Mesendoderm (in vitro differentiated cells): ENCODE data around the gene CDK5RAP2.

Experiments
- DNase-seq: peaks from one replicate; pipeline ENCODE4 v3.0.0; 2013
- H2AK5ac ChIP-seq: 2 replicates; pipeline ENCODE4 v1.6.1; 2013; ENCODE audit warnings: low read length, inconsistent platforms
- H2BK120ac ChIP-seq: 2 replicates; pipeline ENCODE4 v1.6.1; 2013; ENCODE audit warnings: low read depth, mild to moderate bottlenecking, low read length, moderate library complexity, mixed read lengths
- H2BK15ac ChIP-seq: replicated peaks from 2 replicates; pipeline ENCODE4 v1.6.1; 2013; ENCODE audit warnings: low read depth, mild to moderate bottlenecking, moderate library complexity
- H2BK5ac ChIP-seq: 2 replicates; pipeline ENCODE4 v1.6.1; 2013; ENCODE audit warnings: low read length, inconsistent platforms
- H3K18ac ChIP-seq: 2 replicates; pipeline ENCODE4 v1.6.1; 2013; ENCODE audit warnings: mild to moderate bottlenecking, low read length, mixed read lengths
- H3K23ac ChIP-seq: one replicate; pipeline ENCODE4 v1.6.1; 2013; ENCODE audit warnings: low read length
- H3K27ac ChIP-seq: 2 replicates; pipeline ENCODE4 v1.5.1; 2013; ENCODE audit warnings: low read depth, mild to moderate bottlenecking, inconsistent platforms, low read length, moderate library complexity
- H3K27me3 ChIP-seq: 2 replicates; pipeline ENCODE4 v1.6.1; 2013; ENCODE audit warnings: low read length, control low read depth, mild to moderate bottlenecking, inconsistent platforms; ENCODE audit not compliant: insufficient read depth, poor library complexity
- H3K36me3 ChIP-seq: 2 replicates; pipeline ENCODE4 v1.6.1; 2013; ENCODE audit warnings: low read length, inconsistent platforms; ENCODE audit not compliant: control insufficient read depth, insufficient read depth
- H3K4ac ChIP-seq: one replicate; pipeline ENCODE4 v1.6.1; 2013; ENCODE audit warnings: low read depth, mild to moderate bottlenecking, low read length, moderate library complexity
- H3K4me1 ChIP-seq: 2 replicates; pipeline ENCODE4 v1.6.1; 2013; ENCODE audit warnings: low read depth, low read length, inconsistent platforms; ENCODE audit not compliant: control insufficient read depth
- H3K4me2 ChIP-seq: 2 replicates; pipeline ENCODE4 v1.6.1; 2013; ENCODE audit warnings: low read length
- H3K4me3 ChIP-seq: 2 replicates; pipeline ENCODE4 v1.5.1; 2013; ENCODE audit warnings: mild to moderate bottlenecking, low read length
- H3K56ac ChIP-seq: one replicate; pipeline ENCODE4 v1.6.1; 2013; ENCODE audit warnings: low read length
- H3K79me1 ChIP-seq: 2 replicates; pipeline ENCODE4 v1.6.1; 2013; ENCODE audit warnings: low read length, inconsistent platforms
- H3K79me2 ChIP-seq: 2 replicates; pipeline ENCODE4 v1.6.1; 2013; ENCODE audit warnings: mild to moderate bottlenecking, low read length; ENCODE audit not compliant: control insufficient read depth, insufficient read depth
- H3K9ac ChIP-seq: 2 replicates; pipeline ENCODE4 v1.6.1; 2013; ENCODE audit warnings: low read length, inconsistent platforms
- H4K5ac ChIP-seq: one replicate; pipeline ENCODE4 v1.6.1; 2013; ENCODE audit warnings: low read length
- H4K8ac ChIP-seq: one replicate; pipeline ENCODE4 v1.6.1; 2013; ENCODE audit warnings: low read depth, mild to moderate bottlenecking, control low read depth, low read length, moderate library complexity
- WGBS: extraction: QIAGEN DNeasy Blood & Tissue Kit; methylation state at CpG from one replicate; pipeline ENCODE4 v1.1.7; 2013; ENCODE audit warnings: low lambda C conversion rate, missing lambda C conversion rate; ENCODE audit not compliant: insufficient coverage; ENCODE audit errors: extremely low coverage; 5-methylcytosine and 5-hydroxymethylcytosine counted together

CDK5RAP2 gene

DNA sequence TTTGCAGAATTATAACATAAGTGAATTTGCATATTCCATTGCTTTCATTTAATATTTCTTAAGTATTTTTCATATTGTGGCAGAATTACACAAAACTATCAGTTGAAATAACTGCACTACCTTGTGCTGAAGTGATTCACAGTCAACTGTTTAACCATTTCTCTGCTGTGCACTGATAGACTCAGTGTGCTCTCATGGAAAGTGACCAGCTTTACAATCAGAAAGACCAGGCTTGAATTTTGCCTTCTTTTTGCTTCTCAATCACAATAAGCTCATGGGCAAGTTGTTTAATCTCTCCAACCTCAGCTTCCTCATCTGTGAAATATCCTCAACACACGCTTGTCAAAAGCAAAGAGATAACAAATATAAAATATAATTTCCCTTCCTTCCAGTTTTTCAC lies 18.3 kb downstream of the CDK5RAP2 start:
- DNase-seq: no peak
- peaks cover 5% of the 10 kb centered on the region for H3K36me3 ChIP-seq
- WGBS: no CpG with 5 or more reads among the region's 1 CpG
- peaks cover 9% of the 10 kb centered on the region for H3K79me2 ChIP-seq
- no peaks in the 10 kb centered on the region for H3K4me1 ChIP-seq
- H3K4me2 ChIP-seq: no peak overlapping the region
- no peak overlapping the region for H2BK120ac ChIP-seq
- no peak overlapping the region for H3K56ac ChIP-seq
- no peak overlapping the region for H3K18ac ChIP-seq
- H4K5ac ChIP-seq: no peak overlapping the region
- H2BK5ac ChIP-seq: no peak overlapping the region
- no peak overlapping the region for H2BK15ac ChIP-seq
- H3K4ac ChIP-seq: no peak overlapping the region
- H3K27me3 ChIP-seq: no peaks in the 10 kb centered on the region
- H3K23ac ChIP-seq: no peak overlapping the region
- no peak overlapping the region for H3K27ac ChIP-seq
- H3K9ac ChIP-seq: no peak overlapping the region
- no peak overlapping the region for H4K8ac ChIP-seq
- H3K4me3 ChIP-seq: no peak overlapping the region
- peaks cover 10% of the 10 kb centered on the region for H3K79me1 ChIP-seq
- H2AK5ac ChIP-seq: no peak overlapping the region

DNA sequence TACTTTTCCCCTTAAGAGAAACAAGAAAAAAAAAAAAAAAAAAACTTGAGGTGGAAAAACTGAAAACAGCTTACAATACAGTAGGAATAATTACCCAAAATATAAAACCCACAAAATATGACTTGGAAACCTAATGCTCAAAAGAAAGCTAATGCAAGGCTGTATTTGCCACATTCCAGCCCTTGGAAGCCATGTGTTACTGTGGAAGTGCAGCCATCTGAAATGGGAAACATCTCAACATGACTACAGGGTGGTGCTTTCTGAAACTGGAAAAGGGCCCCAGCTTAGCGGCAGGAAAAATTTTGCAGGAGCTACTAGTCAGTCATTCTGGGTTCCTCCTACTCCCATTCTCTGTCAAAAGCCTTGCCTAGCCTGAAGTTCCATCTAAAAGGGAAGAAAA lies 20.4 kb downstream of the CDK5RAP2 start:
- no peak overlapping the region for H3K4me2 ChIP-seq
- H3K27ac ChIP-seq: no peak overlapping the region
- H4K8ac ChIP-seq: no peak overlapping the region
- no peak overlapping the region for H3K4ac ChIP-seq
- no peak for DNase-seq
- peaks cover 10% of the 10 kb centered on the region for H3K79me1 ChIP-seq
- no peak overlapping the region for H3K4me3 ChIP-seq
- no peaks in the 10 kb centered on the region for H3K27me3 ChIP-seq
- no peak overlapping the region for H2AK5ac ChIP-seq
- no peak overlapping the region for H3K18ac ChIP-seq
- H3K23ac ChIP-seq: no peak overlapping the region
- H3K36me3 ChIP-seq: peaks cover 3% of the 10 kb centered on the region
- peaks cover 7% of the 10 kb centered on the region for H3K79me2 ChIP-seq
- H2BK5ac ChIP-seq: no peak overlapping the region
- H4K5ac ChIP-seq: no peak overlapping the region
- H3K9ac ChIP-seq: no peak overlapping the region
- no peak overlapping the region for H2BK120ac ChIP-seq
- H3K4me1 ChIP-seq: no peaks in the 10 kb centered on the region
- no peak overlapping the region for H2BK15ac ChIP-seq
- H3K56ac ChIP-seq: no peak overlapping the region
- no CpG with 5 or more reads among the region's 1 CpG for WGBS

DNA sequence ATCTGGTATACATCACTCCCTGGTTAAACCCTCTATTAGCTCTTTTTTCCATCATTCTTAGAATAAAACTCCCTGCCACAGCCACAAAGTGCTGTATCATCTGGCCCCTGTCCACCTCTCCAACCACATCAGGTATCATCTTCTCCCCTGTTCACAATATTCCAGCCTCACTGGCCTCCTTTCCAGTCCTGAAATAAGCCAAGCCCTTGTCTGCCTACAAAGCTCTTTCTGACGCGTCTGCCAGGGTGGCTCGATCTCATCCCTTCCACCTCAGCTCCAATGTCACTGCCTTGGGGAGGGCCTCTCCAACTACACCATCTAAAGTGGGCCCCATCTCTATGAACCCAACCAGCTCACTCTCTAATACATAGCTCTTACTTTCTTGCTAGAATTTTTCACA lies 21.5 kb downstream of the CDK5RAP2 start:
- peaks cover 7% of the 10 kb centered on the region for H3K79me2 ChIP-seq
- no peaks in the 10 kb centered on the region for H3K27me3 ChIP-seq
- H3K4me2 ChIP-seq: no peak overlapping the region
- no peak overlapping the region for H3K27ac ChIP-seq
- H3K79me1 ChIP-seq: peaks cover 9% of the 10 kb centered on the region
- no peak overlapping the region for H3K23ac ChIP-seq
- no peak overlapping the region for H4K5ac ChIP-seq
- no peak overlapping the region for H2AK5ac ChIP-seq
- H3K18ac ChIP-seq: no peak overlapping the region
- H4K8ac ChIP-seq: no peak overlapping the region
- no peak overlapping the region for H3K9ac ChIP-seq
- no peak overlapping the region for H3K56ac ChIP-seq
- no peaks in the 10 kb centered on the region for H3K4me1 ChIP-seq
- WGBS: no CpG with 5 or more reads among the region's 3 CpGs
- no peak overlapping the region for H3K4me3 ChIP-seq
- no peak overlapping the region for H2BK120ac ChIP-seq
- no peak for DNase-seq
- H2BK15ac ChIP-seq: no peak overlapping the region
- no peak overlapping the region for H2BK5ac ChIP-seq
- peaks cover 3% of the 10 kb centered on the region for H3K36me3 ChIP-seq
- H3K4ac ChIP-seq: no peak overlapping the region

DNA sequence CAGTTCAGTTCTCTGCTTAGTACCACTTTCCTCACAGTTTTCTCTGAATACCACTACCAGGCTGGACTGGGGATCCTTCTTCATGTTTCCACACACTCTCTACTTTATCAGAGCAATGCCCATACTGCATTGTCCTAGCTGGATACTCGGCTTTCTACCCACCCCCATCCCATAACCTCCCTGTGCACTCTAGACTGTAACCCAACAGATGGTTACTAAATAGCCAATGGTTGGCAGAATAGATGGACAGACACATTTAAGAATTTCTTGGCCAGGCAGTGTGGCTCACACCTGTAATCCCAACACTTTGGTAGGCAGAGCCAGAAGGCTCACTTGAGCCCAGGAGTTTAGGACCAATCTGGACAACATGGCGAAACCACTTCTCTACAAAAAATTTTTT lies 22.8 kb downstream of the CDK5RAP2 start:
- Histone ChIP-seq H3K4ac (no peak overlapping the region), H4K5ac (no peak overlapping the region), H3K79me1 (peaks cover 6% of the 10 kb centered on the region), H3K27me3 (no peaks in the 10 kb centered on the region), H2BK5ac (no peak overlapping the region), H3K79me2 (peaks cover 5% of the 10 kb centered on the region), H3K9ac (no peak overlapping the region), H3K56ac (no peak overlapping the region), H4K8ac (no peak overlapping the region), H3K4me3 (no peak overlapping the region), H3K4me1 (no peaks in the 10 kb centered on the region), H2AK5ac (no peak overlapping the region), H2BK15ac (no peak overlapping the region), H2BK120ac (no peak overlapping the region), H3K4me2 (no peak overlapping the region), H3K27ac (no peak overlapping the region), H3K18ac (no peak overlapping the region), H3K36me3 (peaks cover 3% of the 10 kb centered on the region), H3K23ac (no peak overlapping the region)
- WGBS: no CpG with 5 or more reads among the region's 2 CpGs
- DNase-seq: no peak

DNA sequence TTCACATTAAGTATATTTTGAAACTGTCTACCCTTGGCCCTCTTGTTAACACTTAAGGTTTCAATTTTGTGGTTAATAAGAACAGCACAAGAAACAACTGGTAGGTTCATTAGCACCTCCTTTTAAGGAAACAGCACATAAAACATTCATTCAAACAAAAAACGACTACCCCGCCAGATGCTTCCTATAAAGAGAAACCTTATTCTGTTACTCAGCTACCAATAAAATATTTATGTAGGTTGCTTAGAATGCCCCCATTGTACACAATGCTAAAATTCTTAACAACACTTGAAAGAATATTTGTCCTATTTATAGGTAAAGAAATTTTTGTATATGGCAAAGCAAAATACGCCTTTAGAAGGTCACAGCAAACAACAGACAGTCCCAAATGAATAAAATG lies 23.2 kb downstream of the CDK5RAP2 start:
- no peak overlapping the region for H4K5ac ChIP-seq
- H3K18ac ChIP-seq: no peak overlapping the region
- no peak overlapping the region for H2BK15ac ChIP-seq
- H3K36me3 ChIP-seq: peaks cover 3% of the 10 kb centered on the region
- peaks cover 5% of the 10 kb centered on the region for H3K79me2 ChIP-seq
- H2AK5ac ChIP-seq: no peak overlapping the region
- no peaks in the 10 kb centered on the region for H3K4me1 ChIP-seq
- H3K4me3 ChIP-seq: no peak overlapping the region
- H3K27me3 ChIP-seq: no peaks in the 10 kb centered on the region
- no peak overlapping the region for H3K56ac ChIP-seq
- no peak overlapping the region for H2BK120ac ChIP-seq
- H3K4ac ChIP-seq: no peak overlapping the region
- no CpG with 5 or more reads among the region's 3 CpGs for WGBS
- no peak overlapping the region for H4K8ac ChIP-seq
- H3K79me1 ChIP-seq: peaks cover 6% of the 10 kb centered on the region
- no peak overlapping the region for H3K23ac ChIP-seq
- no peak overlapping the region for H3K27ac ChIP-seq
- H3K9ac ChIP-seq: no peak overlapping the region
- no peak for DNase-seq
- no peak overlapping the region for H2BK5ac ChIP-seq
- no peak overlapping the region for H3K4me2 ChIP-seq

DNA sequence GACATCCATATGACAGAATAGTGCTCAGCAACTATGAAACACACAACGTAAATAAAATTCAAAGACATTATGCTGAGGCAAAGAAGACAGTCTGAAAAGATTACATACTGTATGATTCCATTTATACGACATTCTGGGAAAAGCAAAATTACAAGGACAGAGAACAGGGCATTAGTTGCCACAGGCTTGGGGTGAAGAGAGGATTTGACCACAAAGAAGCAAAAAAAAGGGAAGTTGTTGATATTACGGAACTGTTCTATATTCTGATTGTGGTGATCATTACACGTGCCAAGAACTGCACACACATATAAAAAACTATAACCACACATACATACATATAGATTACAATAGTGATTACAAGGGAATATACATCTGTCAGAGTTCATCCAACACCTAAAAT lies 24.1 kb downstream of the CDK5RAP2 start:
- Histone ChIP-seq H3K79me2 (peaks cover 3% of the 10 kb centered on the region), H3K27me3 (no peaks in the 10 kb centered on the region), H4K5ac (no peak overlapping the region), H3K4me1 (no peaks in the 10 kb centered on the region), H3K4ac (no peak overlapping the region), H3K18ac (no peak overlapping the region), H3K27ac (no peak overlapping the region), H3K23ac (no peak overlapping the region), H3K9ac (no peak overlapping the region), H2BK15ac (no peak overlapping the region), H2BK120ac (no peak overlapping the region), H3K4me2 (no peak overlapping the region), H3K36me3 (peaks cover 3% of the 10 kb centered on the region), H3K79me1 (peaks cover 6% of the 10 kb centered on the region), H2BK5ac (no peak overlapping the region), H2AK5ac (no peak overlapping the region), H4K8ac (no peak overlapping the region), H3K56ac (no peak overlapping the region), H3K4me3 (no peak overlapping the region)
- no peak for DNase-seq
- no CpG with 5 or more reads among the region's 4 CpGs for WGBS
